H9 (cell line): ENCODE results near the gene SEPTIN5. TPM values are rescaled to one million over a fixed set of nuclear protein-coding genes. Genes with fewer than 3 reads are reported as not detected.

ENCODE experiments used
- DNase-seq: peaks from one replicate; pipeline ENCODE4 v3.0.0-alpha.2; 2017
- H2AFZ ChIP-seq: one replicate; pipeline ENCODE4 v1.6.1; 2013; ENCODE audit warnings: mild to moderate bottlenecking, low read length, control low read depth, moderate library complexity
- H2AK5ac ChIP-seq: 2 replicates; pipeline ENCODE4 v1.6.1; 2013; ENCODE audit warnings: low read length, control low read depth, mixed read lengths; ENCODE audit not compliant: insufficient read length
- H2BK120ac ChIP-seq: one replicate; pipeline ENCODE4 v1.6.1; 2013; ENCODE audit warnings: low read depth, mild to moderate bottlenecking, low read length, control low read depth, inconsistent platforms; ENCODE audit not compliant: poor library complexity, severe bottlenecking
- H2BK12ac ChIP-seq: 2 replicates; pipeline ENCODE4 v1.6.1; 2013; ENCODE audit warnings: low read length, control low read depth, mixed read lengths, low read depth; ENCODE audit not compliant: insufficient read length
- H2BK15ac ChIP-seq: 2 replicates; pipeline ENCODE4 v1.6.1; 2013; ENCODE audit warnings: low read depth, low read length, control low read depth
- H2BK20ac ChIP-seq: one replicate; pipeline ENCODE4 v1.6.1; 2013; ENCODE audit warnings: low read depth, mild to moderate bottlenecking, low read length, control low read depth, inconsistent platforms; ENCODE audit not compliant: poor library complexity, severe bottlenecking
- H2BK5ac ChIP-seq: 2 replicates; pipeline ENCODE4 v1.6.1; 2013; ENCODE audit warnings: low read length, control low read depth, mixed read lengths; ENCODE audit not compliant: insufficient read length
- H3K14ac ChIP-seq: 2 replicates; pipeline ENCODE4 v1.6.1; 2013; ENCODE audit warnings: low read length, control low read depth; ENCODE audit not compliant: insufficient read depth
- H3K18ac ChIP-seq: 2 replicates; pipeline ENCODE4 v1.6.1; 2013; ENCODE audit warnings: low read depth, mild to moderate bottlenecking, mixed read lengths, low read length, control low read depth; ENCODE audit not compliant: insufficient read length
- H3K23ac ChIP-seq: 2 replicates; pipeline ENCODE4 v1.6.1; 2013; ENCODE audit warnings: low read length, control low read depth, mixed read lengths, low read depth; ENCODE audit not compliant: insufficient read length
- H3K23me2 ChIP-seq: 2 replicates; pipeline ENCODE4 v1.6.1; 2013; ENCODE audit warnings: low read depth, mild to moderate bottlenecking, mixed read lengths, low read length, control low read depth; ENCODE audit not compliant: insufficient read length, poor library complexity, severe bottlenecking
- H3K27ac ChIP-seq: 2 replicates; pipeline ENCODE4 v1.5.1; 2013; ENCODE audit warnings: low read length, control low read depth, mixed read lengths, low read depth; ENCODE audit not compliant: insufficient read length
- H3K27me3 ChIP-seq: 2 replicates; pipeline ENCODE4 v1.6.1; 2013; ENCODE audit warnings: low read length, control low read depth, inconsistent platforms; ENCODE audit not compliant: insufficient read depth
- H3K4ac ChIP-seq: 2 replicates; pipeline ENCODE4 v1.6.1; 2013; ENCODE audit warnings: low read depth, mild to moderate bottlenecking, control low read depth, inconsistent platforms, low read length, moderate library complexity
- H3K4me1 ChIP-seq: 2 replicates; pipeline ENCODE4 v1.6.1; 2013; ENCODE audit warnings: low read length, control low read depth, inconsistent platforms; ENCODE audit not compliant: insufficient read depth
- H3K4me2 ChIP-seq: 2 replicates; pipeline ENCODE4 v1.6.1; 2013; ENCODE audit warnings: low read length, control low read depth, mixed read lengths; ENCODE audit not compliant: insufficient read length, insufficient read depth
- H3K56ac ChIP-seq: 2 replicates; pipeline ENCODE4 v1.6.1; 2013; ENCODE audit warnings: low read depth, mild to moderate bottlenecking, mixed read lengths, low read length, control low read depth; ENCODE audit not compliant: insufficient read length
- H3K79me1 ChIP-seq: 2 replicates; pipeline ENCODE4 v1.6.1; 2013; ENCODE audit warnings: low read depth, mild to moderate bottlenecking, moderate library complexity, low read length, control low read depth, inconsistent platforms; ENCODE audit not compliant: insufficient read depth, poor library complexity, severe bottlenecking
- H3K79me2 ChIP-seq: 2 replicates; pipeline ENCODE4 v1.6.1; 2013; ENCODE audit warnings: low read length, control low read depth, inconsistent platforms; ENCODE audit not compliant: insufficient read depth
- H3K9ac ChIP-seq: 2 replicates; pipeline ENCODE4 v1.6.1; 2013; ENCODE audit warnings: low read length, control low read depth, mixed read lengths; ENCODE audit not compliant: insufficient read length; ENCODE audit errors: extremely low read depth
- H3K9me3 ChIP-seq: one replicate; pipeline ENCODE4 v1.6.1; 2013; ENCODE audit warnings: low read depth, low read length, inconsistent platforms; ENCODE audit not compliant: control insufficient read depth
- H3T11ph ChIP-seq: one replicate; pipeline ENCODE4 v1.6.1; 2013; ENCODE audit warnings: mild to moderate bottlenecking, low read length, control low read depth, inconsistent platforms
- H4K20me1 ChIP-seq: one replicate; pipeline ENCODE4 v1.6.1; 2013; ENCODE audit not compliant: control insufficient read depth, insufficient read length, insufficient read depth
- H4K5ac ChIP-seq: 2 replicates; pipeline ENCODE4 v1.6.1; 2013; ENCODE audit warnings: low read depth, mild to moderate bottlenecking, mixed read lengths, low read length, control low read depth; ENCODE audit not compliant: insufficient read length
- H4K8ac ChIP-seq: replicated peaks from 2 replicates; pipeline ENCODE4 v1.6.1; 2013; ENCODE audit warnings: low read length, control low read depth, mixed read lengths, low read depth; ENCODE audit not compliant: insufficient read length
- H4K91ac ChIP-seq: 2 replicates; pipeline ENCODE4 v1.6.1; 2013; ENCODE audit warnings: low read depth, mild to moderate bottlenecking, moderate library complexity, mixed read lengths, low read length, control low read depth; ENCODE audit not compliant: insufficient read length
- H3K27ac Mint-ChIP-seq, 3 experiments: 2 replicates in 2 of 3; 3 replicates in 1 of 3; pipeline ENCODE4 v1.8.0; 2020 to 2021; ENCODE audit warnings: mixed read lengths in 3 of 3, mild to moderate bottlenecking in 1 of 3, moderate library complexity in 1 of 3
- H3K27me3 Mint-ChIP-seq: 2 replicates; pipeline ENCODE4 v1.8.0; 2021; ENCODE audit warnings: low read depth, mild to moderate bottlenecking, moderate library complexity, mixed read lengths
- H3K36me3 Mint-ChIP-seq, 3 experiments: 2 replicates in 2 of 3; 3 replicates in 1 of 3; pipeline ENCODE4 v1.8.0; 2020 to 2021; ENCODE audit warnings: low read depth in 3 of 3, mixed read lengths in 3 of 3; ENCODE audit not compliant: insufficient read depth in 1 of 3
- H3K4me1 Mint-ChIP-seq, 2 experiments: 2 replicates each; pipeline ENCODE4 v1.8.0; 2020; ENCODE audit warnings: mixed read lengths in 2 of 2
- H3K4me3 Mint-ChIP-seq, 2 experiments: 2 replicates in 1 of 2; 3 replicates in 1 of 2; pipeline ENCODE4 v1.8.0; 2020 to 2021; ENCODE audit warnings: mild to moderate bottlenecking in 2 of 2, mixed read lengths in 2 of 2, moderate library complexity in 1 of 2
- H3K9me3 Mint-ChIP-seq, 2 experiments: 2 replicates in 1 of 2; 3 replicates in 1 of 2; pipeline ENCODE4 v1.8.0; 2020; ENCODE audit warnings: mild to moderate bottlenecking in 2 of 2, mixed read lengths in 2 of 2, moderate library complexity in 1 of 2
- CTCF ChIP-seq: fragments of 200-600 bp; sonication (generic); conservative IDR thresholded peaks from 3 replicates; pipeline ENCODE4 v1.8.0; 2021; ENCODE audit warnings: antibody characterized with exemption, mild to moderate bottlenecking
- WGBS: extraction: QIAGEN DNeasy Blood & Tissue Kit; methylation state at CpG from one replicate; pipeline ENCODE4 v1.1.7; 2013; ENCODE audit warnings: missing lambda C conversion rate, low lambda C conversion rate, mixed read lengths; ENCODE audit not compliant: insufficient read length; ENCODE audit errors: extremely low coverage; 5-methylcytosine and 5-hydroxymethylcytosine counted together
- total RNA-seq: library from RNA; stranded (reverse); gene quantifications from 2 replicates; pipeline ENCODE4 v1.2.1, GENCODE V29; 2021

Gene SEPTIN5
- total RNA-seq, 1 experiment from 2014 or later = 17.8 TPM

- H3K23ac ChIP-seq = no peak overlapping the region
- H4K8ac ChIP-seq = no peak overlapping the region
- WGBS = no CpG with 5 or more reads among the region's 19 CpGs
- H4K20me1 ChIP-seq = no peaks in the 10 kb centered on the region
- Mint-ChIP-seq H3K9me3 (no peaks in the 10 kb centered on the region; a peak in 1 of 5 replicates), H3K36me3 (no peaks in the 10 kb centered on the region), H3K27ac (peak overlapping the region in 1 of 3 experiments; percentile 44; a peak in 1 of 7 replicates), H3K27me3 (peaks cover 69% of the 10 kb centered on the region), H3K4me3 (no peak overlapping the region), H3K4me1 (peaks cover 24 to 27% of the 10 kb centered on the region in 2 experiments)
- H3K4me1 ChIP-seq = peaks cover under 1% of the 10 kb centered on the region; the same call in 1 of the 2 replicates
- no peak overlapping the region for H2BK20ac ChIP-seq
- no peak overlapping the region for H3K4ac ChIP-seq
- DNase-seq = peak; percentile 25
- H4K5ac ChIP-seq = no peak overlapping the region
- H2BK5ac ChIP-seq = no peak overlapping the region
- no peak overlapping the region for H3K56ac ChIP-seq
- H4K91ac ChIP-seq = no peak overlapping the region
- peaks cover 6% of the 10 kb centered on the region for H3K23me2 ChIP-seq
- H3K14ac ChIP-seq = no peak overlapping the region
- H2AK5ac ChIP-seq = no peak overlapping the region
- no peak overlapping the region for H3K27ac ChIP-seq
- H3K79me2 ChIP-seq = no peaks in the 10 kb centered on the region
- H3K79me1 ChIP-seq = no peaks in the 10 kb centered on the region
- H3K9ac ChIP-seq = no peak overlapping the region
- H2BK15ac ChIP-seq = no peak overlapping the region
- no peak overlapping the region for H3K4me2 ChIP-seq
- H2BK12ac ChIP-seq = no peak overlapping the region
- H2AFZ ChIP-seq = no peak overlapping the region
- H3K27me3 ChIP-seq = no peaks in the 10 kb centered on the region; the same call in 1 of the 2 replicates
- TF ChIP-seq CTCF = no peak
- H2BK120ac ChIP-seq = no peak overlapping the region
- H3K9me3 ChIP-seq = no peaks in the 10 kb centered on the region
- H3K18ac ChIP-seq = no peak overlapping the region
- H3T11ph ChIP-seq = no peak overlapping the region
These were observed 4.1 kb upstream of the SEPTIN5 start for GRCh38 chr22:19710020-19710768.
